Right ventricle myocardium superior (tissue), 1 donor: ENCODE data around the gene DNAH2. TPM values are rescaled to one million over a fixed set of nuclear protein-coding genes. Genes with fewer than 3 reads are reported as not detected.

Experiments used
- ATAC-seq: fragments of 200-7000 bp; cut with Tn5 transposase; one replicate; pipeline ENCODE4 v1.9.1; 2020; ENCODE audit warnings: mild to moderate bottlenecking; ENCODE audit not compliant: poor library complexity
- DNase-seq: peaks from one replicate; pipeline ENCODE4 v3.0.0-alpha.2; 2020
- intact Hi-C: fragments of 100-400 bp; cut with DNase I; formaldehyde crosslinking; loops from one replicate; pipeline ENCODE4 v1.11.2; 2022
- total RNA-seq: library from RNA; stranded (reverse); fragmentation: NEBNext Ultra II Directional; extraction: Animal tissue kit (Norgen Biotek cat#: 25700); gene quantifications from one replicate; pipeline ENCODE4 v1.2.1, GENCODE V29; 2021
- donor health status: DM: no; HTN: yes; CAD: no; lungs with severe emphysema.

Gene DNAH2
- total RNA-seq, 1 donor from 2014 or later = not detected

- DNase-seq (peak; percentile 94), ATAC-seq (peak; percentile 78)
- intact Hi-C loops = loop anchor here (10.0 kb wide), 1 partner anchor 827 kb away; the partner anchor contains the start of gene RNASEK
Measured at GRCh38 chr17:7841915-7842379, 124.4 kb downstream of the DNAH2 start.

GRCh38 chr17:7842380-7843256 is 125.1 kb downstream of the DNAH2 start:
- DNase-seq (peak; percentile 85), ATAC-seq (peak; percentile 14)
- intact Hi-C loops = loop anchor here (1.0 to 10.0 kb wide), 2 partner anchors 15 to 828 kb away; partner anchors contain the start of genes NAA38 and RNASEK

- intact Hi-C loops = loop anchor here (1.0 to 10.0 kb wide), 2 partner anchors 14 to 828 kb away; partner anchors contain the start of genes NAA38 and RNASEK
- DNase-seq = no peak
- ATAC-seq = no peak
Measured at GRCh38 chr17:7843257-7843535, 125.7 kb downstream of the DNAH2 start.

GRCh38 chr17:7843536-7844291 is 126.2 kb downstream of the DNAH2 start:
- intact Hi-C loops = loop anchor here (1.0 to 10.0 kb wide), 2 partner anchors 14 to 829 kb away; partner anchors contain the start of genes NAA38 and RNASEK

GRCh38 chr17:7844292-7845154 is 127.0 kb downstream of the DNAH2 start:
- DNase-seq (peak; percentile 93), ATAC-seq (peak; percentile 74)
- intact Hi-C loops = loop anchor here (10.0 kb wide), 1 partner anchor 830 kb away; the partner anchor contains the start of gene RNASEK

More at GRCh38 chr17:7843536-7844291, 126.2 kb downstream of the DNAH2 start:
- DNase-seq = peak; percentile 88
- peak; percentile 35 for ATAC-seq

GRCh38 chr17:7845359-7846062 is 128.0 kb downstream of the DNAH2 start:
- DNase-seq (no peak), ATAC-seq (no peak)
- intact Hi-C loops = loop anchor here (10.0 kb wide), 1 partner anchor 831 kb away; the partner anchor contains the start of gene RNASEK

- DNase-seq = no peak
- no peak for ATAC-seq
- intact Hi-C loops = loop anchor here (10.0 kb wide), 1 partner anchor 831 kb away; the partner anchor contains the start of gene RNASEK
Measured at GRCh38 chr17:7846063-7846735, 128.7 kb downstream of the DNAH2 start.

GRCh38 chr17:7846765-7847661 is 129.5 kb downstream of the DNAH2 start:
- no peak for DNase-seq

GRCh38 chr17:7848131-7848579 is 130.6 kb downstream of the DNAH2 start:
- ATAC-seq = no peak
- DNase-seq = no peak
- intact Hi-C loops = loop anchor here (10.0 kb wide), 1 partner anchor 833 kb away; the partner anchor contains the start of gene RNASEK

More at GRCh38 chr17:7846765-7847661, 129.5 kb downstream of the DNAH2 start:
- ATAC-seq = no peak
- intact Hi-C loops = loop anchor here (10.0 kb wide), 1 partner anchor 832 kb away; the partner anchor contains the start of gene RNASEK

GRCh38 chr17:7848739-7849129 is 131.2 kb downstream of the DNAH2 start:
- intact Hi-C loops = loop anchor here (10.0 kb wide), 1 partner anchor 834 kb away; the partner anchor contains the start of gene RNASEK
- DNase-seq (no peak), ATAC-seq (no peak)

GRCh38 chr17:7849130-7849750 is 131.7 kb downstream of the DNAH2 start:
- no peak for DNase-seq
- intact Hi-C loops = loop anchor here (10.0 kb wide), 1 partner anchor 834 kb away; the partner anchor contains the start of gene RNASEK
- ATAC-seq = no peak

- DNase-seq = no peak
- intact Hi-C loops = loop anchor here (10.0 kb wide), 1 partner anchor 835 kb away; the partner anchor contains the start of gene RNASEK
- no peak for ATAC-seq
Measured at GRCh38 chr17:7849751-7850504, 132.4 kb downstream of the DNAH2 start.

- ATAC-seq (no peak), DNase-seq (no peak)
- intact Hi-C loops = no loop called here
Measured at GRCh38 chr17:7850701-7851437, 133.3 kb downstream of the DNAH2 start.
